GM23248 (cell line): ENCODE results near the gene COL13A1. TPM values are rescaled to one million over a fixed set of nuclear protein-coding genes. Genes with fewer than 3 reads are reported as not detected.

Experiments used
- DNase-seq: peaks from one replicate; pipeline ENCODE4 v3.0.0-alpha.2; 2015
- H2AFZ ChIP-seq: fragments of 200-600 bp; sonication (generic); 2 replicates; pipeline ENCODE4 v1.6.1; 2016; ENCODE audit warnings: antibody characterized with exemption
- H3F3A ChIP-seq: fragments of 200-600 bp; sonication (generic); 2 replicates; pipeline ENCODE4 v1.6.1; 2016; ENCODE audit warnings: mild to moderate bottlenecking, antibody characterized with exemption, mixed run types; ENCODE audit not compliant: insufficient read depth
- H3K27ac ChIP-seq: fragments of 200-600 bp; sonication (generic); 2 replicates; pipeline ENCODE4 v1.5.1; 2016; ENCODE audit warnings: mild to moderate bottlenecking
- H3K27me3 ChIP-seq: fragments of 200-600 bp; sonication (generic); replicated peaks from 2 replicates; pipeline ENCODE4 v1.6.1; 2016; ENCODE audit warnings: mild to moderate bottlenecking; ENCODE audit not compliant: insufficient read depth
- H3K36me3 ChIP-seq: fragments of 200-600 bp; sonication (generic); 2 replicates; pipeline ENCODE4 v1.6.1; 2016; ENCODE audit warnings: low read depth, mild to moderate bottlenecking
- H3K4me1 ChIP-seq: fragments of 200-600 bp; sonication (generic); 2 replicates; pipeline ENCODE4 v1.6.1; 2016; ENCODE audit warnings: mild to moderate bottlenecking; ENCODE audit not compliant: insufficient read depth
- H3K4me2 ChIP-seq: fragments of 200-600 bp; sonication (generic); one replicate; pipeline ENCODE4 v1.6.1; 2016; ENCODE audit warnings: mild to moderate bottlenecking; ENCODE audit not compliant: unreplicated experiment
- H3K4me3 ChIP-seq: fragments of 200-600 bp; sonication (generic); 2 replicates; pipeline ENCODE4 v1.5.1; 2016; ENCODE audit warnings: mild to moderate bottlenecking
- H3K79me2 ChIP-seq: fragments of 200-600 bp; sonication (generic); 2 replicates; pipeline ENCODE4 v1.6.1; 2016; ENCODE audit warnings: mild to moderate bottlenecking; ENCODE audit not compliant: insufficient read depth
- H3K9ac ChIP-seq: fragments of 200-600 bp; sonication (generic); 2 replicates; pipeline ENCODE4 v1.6.1; 2016; ENCODE audit warnings: mild to moderate bottlenecking
- H3K9me2 ChIP-seq: fragments of 200-600 bp; sonication (generic); 2 replicates; pipeline ENCODE4 v1.6.1; 2016; ENCODE audit warnings: mixed run types, mild to moderate bottlenecking, moderate library complexity; ENCODE audit not compliant: insufficient read depth
- H3K9me3 ChIP-seq: fragments of 200-600 bp; sonication (generic); one replicate; pipeline ENCODE4 v1.6.1; 2017; ENCODE audit warnings: low read depth
- H4K20me1 ChIP-seq: fragments of 200-600 bp; sonication (generic); 2 replicates; pipeline ENCODE4 v1.6.0; 2016; ENCODE audit not compliant: insufficient read depth
- EZH2 ChIP-seq: fragments of 200-600 bp; sonication (generic); IDR thresholded peaks from 2 replicates; pipeline ENCODE4 v1.6.1; 2018; ENCODE audit warnings: antibody characterized with exemption, mild to moderate bottlenecking; ENCODE audit not compliant: insufficient read depth, poor library complexity, severe bottlenecking
- EZH2phosphoT487 ChIP-seq: fragments of 200-600 bp; sonication (generic); IDR thresholded peaks from 2 replicates; pipeline ENCODE4 v1.6.1; 2018; ENCODE audit warnings: antibody characterized with exemption, moderate library complexity, mild to moderate bottlenecking, low read depth; ENCODE audit not compliant: insufficient read depth
- WGBS, 2 experiments: methylation state at CpG; one replicate each; pipeline ENCODE4 v1.1.6; 2015 to 2017; ENCODE audit warnings: low lambda C conversion rate in 2 of 2, low coverage in 1 of 2; ENCODE audit errors: missing lambda C conversion rate in 2 of 2; 5-methylcytosine and 5-hydroxymethylcytosine counted together
- in situ Hi-C: fragments of 300-500 bp; cut with MboI; formaldehyde crosslinking; loops from 2 replicates; pipeline ENCODE4 v1.15.0; 2020
- polyA plus RNA-seq: library from polyadenylated mRNA; unstranded; fragments of >200 nt; fragmentation: Nextera tagmentation; extraction: Ambion mirVana; gene quantifications from 2 replicates; pipeline ENCODE4 v1.2.1, GENCODE V29; 2016
- total RNA-seq: library from RNA; depleted of rRNA; stranded (reverse); fragments of >200 nt; shearing (Covaris generic); gene quantifications from 2 replicates; pipeline ENCODE4 v1.2.3, GENCODE V29; 2014

The COL13A1 gene
- total and polyA plus RNA-seq, 2 experiments from 2014 or later, result 12.8 to 17.3 TPM

DNA sequence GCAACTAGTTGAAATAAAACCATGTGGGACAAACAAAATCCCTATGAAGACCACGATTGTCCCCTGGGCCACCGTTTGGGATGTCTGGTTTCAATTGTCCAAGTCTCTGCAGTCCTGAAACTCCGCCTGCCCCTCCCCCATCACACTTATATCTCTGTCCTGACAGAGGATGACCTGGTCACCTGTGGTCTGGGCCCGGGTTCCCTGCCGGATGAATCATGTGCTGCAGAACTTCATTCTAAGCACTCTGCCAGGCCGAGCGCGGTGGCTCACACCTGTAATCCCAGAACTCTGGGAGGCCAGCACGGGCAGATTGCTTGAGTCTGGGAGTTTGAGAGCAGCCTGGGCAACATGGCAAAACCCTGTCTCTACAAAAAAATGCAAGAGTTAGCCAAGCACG, 91.1 kb downstream of the COL13A1 start:
- Histone ChIP-seq H3K36me3 (no peaks in the 10 kb centered on the region), H3K9ac (no peak overlapping the region), H3F3A (0 out of 2 replicates have a peak, but pooled peaks cover 5% of the 10 kb centered on the region), H3K79me2 (no peaks in the 10 kb centered on the region), H4K20me1 (no peaks in the 10 kb centered on the region), H3K4me3 (no peak overlapping the region), H3K27me3 (no peaks in the 10 kb centered on the region), H3K4me2 (no peak overlapping the region), H3K9me3 (no peaks in the 10 kb centered on the region), H3K9me2 (no peaks in the 10 kb centered on the region), H2AFZ (no peak overlapping the region), H3K4me1 (peaks cover 16% of the 10 kb centered on the region), H3K27ac (no peak overlapping the region)
- DNase-seq, result no peak
- in situ Hi-C loops, result no loop called here
- no peak for TF ChIP-seq EZH2phosphoT487
- WGBS, 2 experiments, result 62 to 64% methylated on average over 10 of the region's 10 CpGs

DNA sequence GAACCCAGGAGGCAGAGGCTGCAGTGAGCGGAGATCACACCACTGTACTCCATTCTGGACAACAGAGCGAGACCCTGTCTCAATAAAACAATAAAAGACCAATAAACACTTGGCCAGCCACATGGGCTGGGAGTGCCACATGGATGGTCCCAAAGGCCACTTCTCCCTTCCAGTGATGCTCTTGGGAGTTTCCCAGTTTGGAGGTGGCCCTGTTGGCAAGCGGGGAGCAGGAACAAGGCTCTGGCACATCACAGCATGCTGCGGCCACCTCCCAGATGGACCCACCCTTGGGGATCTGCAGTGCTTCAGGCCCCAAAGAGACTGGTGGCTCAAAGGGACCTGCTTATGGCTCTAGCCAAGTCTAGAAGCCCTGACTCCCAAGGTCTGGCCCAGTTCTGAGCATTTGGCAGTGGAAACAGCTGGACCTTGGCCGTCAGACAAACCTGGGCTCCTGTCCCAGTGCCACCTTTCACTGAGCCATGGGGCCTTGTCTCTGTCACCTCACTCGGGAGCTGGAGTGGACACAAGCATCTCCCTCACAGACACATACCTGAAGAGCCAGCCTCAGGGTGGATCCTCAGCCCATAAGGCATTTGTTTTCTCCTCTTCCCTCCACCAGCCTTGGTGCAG, 91.7 kb downstream of the COL13A1 start:
- 0 out of 2 replicates have a peak, but pooled peaks cover 5% of the 10 kb centered on the region for H3F3A ChIP-seq
- no peaks in the 10 kb centered on the region for H3K27me3 ChIP-seq
- no peak overlapping the region for H3K4me3 ChIP-seq
- no peaks in the 10 kb centered on the region for H3K36me3 ChIP-seq
- H2AFZ ChIP-seq, result no peak overlapping the region
- H3K4me2 ChIP-seq, result no peak overlapping the region
- no peak for DNase-seq
- peaks cover 16% of the 10 kb centered on the region for H3K4me1 ChIP-seq
- in situ Hi-C loops, result no loop called here
- H3K9ac ChIP-seq, result no peak overlapping the region
- H4K20me1 ChIP-seq, result no peaks in the 10 kb centered on the region
- H3K79me2 ChIP-seq, result no peaks in the 10 kb centered on the region
- TF ChIP-seq EZH2phosphoT487 (no peak), EZH2 (no peak)
- H3K27ac ChIP-seq, result no peak overlapping the region
- H3K9me3 ChIP-seq, result no peaks in the 10 kb centered on the region
- 87 to 89% methylated on average over 6 of the region's 6 CpGs for WGBS, 2 experiments
- no peaks in the 10 kb centered on the region for H3K9me2 ChIP-seq

DNA sequence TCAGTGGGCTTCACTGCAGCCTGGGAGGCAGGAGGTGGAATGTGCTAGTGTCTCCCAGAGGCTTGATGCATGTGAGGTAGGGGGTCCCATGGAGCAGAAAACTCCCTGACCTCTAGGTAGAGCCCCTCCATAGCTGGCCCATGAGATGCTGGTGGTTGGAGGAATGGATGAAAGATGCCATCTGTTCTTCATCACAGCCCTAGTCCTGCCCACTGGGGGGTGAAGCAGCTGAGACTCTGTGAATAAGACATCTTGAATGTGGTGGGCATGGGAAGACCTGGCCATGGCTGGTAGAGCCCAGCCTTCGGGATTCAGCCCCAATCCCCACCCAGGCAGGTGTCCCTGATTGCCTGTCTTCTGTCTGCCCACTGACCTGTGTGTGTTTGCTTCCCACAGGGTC, 92.5 kb downstream of the COL13A1 start:
- no peak overlapping the region for H2AFZ ChIP-seq
- no peaks in the 10 kb centered on the region for H4K20me1 ChIP-seq
- no peak overlapping the region for H3K9ac ChIP-seq
- H3K4me3 ChIP-seq, result no peak overlapping the region
- no peaks in the 10 kb centered on the region for H3K27me3 ChIP-seq
- no peak overlapping the region for H3K4me2 ChIP-seq
- peaks cover 16% of the 10 kb centered on the region for H3K4me1 ChIP-seq
- no peak overlapping the region for H3K27ac ChIP-seq
- WGBS, 2 experiments, result 100% methylated on average over 1 of the region's 1 CpG
- in situ Hi-C loops, result no loop called here
- no peak for DNase-seq
- H3K9me3 ChIP-seq, result no peaks in the 10 kb centered on the region
- no peaks in the 10 kb centered on the region for H3K9me2 ChIP-seq
- H3F3A ChIP-seq, result 0 out of 2 replicates have a peak, but pooled peaks cover 5% of the 10 kb centered on the region
- H3K79me2 ChIP-seq, result no peaks in the 10 kb centered on the region
- TF ChIP-seq EZH2phosphoT487 (no peak), EZH2 (no peak)
- H3K36me3 ChIP-seq, result no peaks in the 10 kb centered on the region

DNA sequence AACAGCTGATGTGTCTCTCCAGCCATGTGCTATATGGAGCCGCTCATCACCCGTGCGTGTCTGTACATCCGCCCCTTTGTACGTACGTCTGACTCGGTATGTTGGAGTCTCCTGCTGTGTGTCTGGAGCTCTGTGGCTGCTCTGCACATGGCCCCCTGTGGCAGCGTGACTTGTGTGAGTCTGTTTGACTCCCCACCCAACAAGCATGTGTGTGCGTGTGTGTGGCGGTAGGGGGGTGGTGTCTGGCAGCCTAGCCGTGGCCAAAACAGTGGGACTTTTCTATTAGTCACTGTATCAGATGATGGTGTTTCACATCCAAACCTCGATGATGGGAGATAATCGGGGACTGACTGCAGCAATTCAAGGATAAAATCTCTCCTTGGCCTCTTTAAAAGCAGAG, 94.1 kb downstream of the COL13A1 start:
- H4K20me1 ChIP-seq, result no peaks in the 10 kb centered on the region
- H3K4me1 ChIP-seq, result peaks cover 16% of the 10 kb centered on the region
- H2AFZ ChIP-seq, result peak overlapping the region; percentile 65
- H3K4me2 ChIP-seq, result peak overlapping the region; percentile 21
- peak; percentile 96 for DNase-seq
- H3K9me3 ChIP-seq, result no peaks in the 10 kb centered on the region
- H3K27me3 ChIP-seq, result no peaks in the 10 kb centered on the region
- peak overlapping the region; percentile 77 for H3K27ac ChIP-seq
- 0 out of 2 replicates have a peak, but pooled peaks cover 5% of the 10 kb centered on the region for H3F3A ChIP-seq
- TF ChIP-seq EZH2, result no peak
- no peak overlapping the region for H3K4me3 ChIP-seq
- in situ Hi-C loops, result no loop called here
- 10 to 11% methylated on average over 13 of the region's 13 CpGs for WGBS, 2 experiments
- peak overlapping the region; percentile 66 for H3K9ac ChIP-seq
- H3K79me2 ChIP-seq, result no peaks in the 10 kb centered on the region
- no peaks in the 10 kb centered on the region for H3K36me3 ChIP-seq
- H3K9me2 ChIP-seq, result no peaks in the 10 kb centered on the region
